Measurements from ENCODE around the gene NRDC. TPM values are rescaled to one million over a fixed set of nuclear protein-coding genes. Genes with fewer than 3 reads are reported as not detected.

Gene NRDC
- total and polyA plus RNA-seq, 9 donors, result 46.1 to 121 (median 88.3) TPM

DNA sequence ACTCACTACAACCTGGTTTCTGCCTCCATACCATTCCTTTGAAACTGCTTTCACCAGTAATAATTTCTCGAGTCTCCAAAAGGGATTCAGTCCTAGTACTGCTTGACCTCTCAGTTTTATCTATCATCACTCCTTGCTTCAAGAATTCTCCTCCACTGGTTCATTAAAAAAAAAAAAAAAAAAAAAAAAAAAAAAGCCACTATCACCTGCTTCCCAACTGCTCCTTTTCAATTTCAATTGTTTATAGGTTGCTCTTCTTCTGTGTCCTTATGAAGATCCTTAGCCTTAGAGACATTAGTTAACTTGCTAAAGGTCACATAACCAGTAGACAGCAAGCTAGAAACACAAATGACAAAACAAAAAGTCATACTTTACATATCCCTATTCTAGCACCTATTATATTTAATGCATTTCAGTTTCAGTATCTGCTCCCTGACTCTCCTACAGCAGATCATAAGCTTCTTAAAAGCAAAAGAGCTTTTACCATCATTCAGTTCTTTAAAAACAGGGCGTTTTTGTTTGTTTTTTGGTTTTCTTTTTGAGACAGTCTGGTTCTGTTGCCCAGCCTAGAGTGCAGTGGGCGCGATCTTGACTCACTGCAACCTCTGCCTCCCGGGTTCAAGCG is 7.1 kb downstream of the NRDC start:
- 94 to 97% (median 95%) methylated on average over 6 of the region's 6 CpGs for WGBS, 3 donors
- H3K27me3 ChIP-seq, result no peaks in the 10 kb centered on the region
- no peak overlapping the region for H3K27ac ChIP-seq
- TF ChIP-seq CTCF (IDR thresholded peaks at IDR 0.05) (no peak), EP300 (IDR thresholded peaks at IDR 0.05) (no peak), POLR2A (IDR thresholded peaks at IDR 0.05) (no peak)
- no peaks in the 10 kb centered on the region for H3K36me3 ChIP-seq
- peaks cover 8% of the 10 kb centered on the region for H3K4me1 ChIP-seq (ENCODE audit: insufficient read depth)
- DNase-seq, result no peak
- H3K4me3 ChIP-seq, result no peak overlapping the region
- intact Hi-C loops (cut with DNase I), result no loop called here
- H3K9me3 ChIP-seq, result no peaks in the 10 kb centered on the region

DNA sequence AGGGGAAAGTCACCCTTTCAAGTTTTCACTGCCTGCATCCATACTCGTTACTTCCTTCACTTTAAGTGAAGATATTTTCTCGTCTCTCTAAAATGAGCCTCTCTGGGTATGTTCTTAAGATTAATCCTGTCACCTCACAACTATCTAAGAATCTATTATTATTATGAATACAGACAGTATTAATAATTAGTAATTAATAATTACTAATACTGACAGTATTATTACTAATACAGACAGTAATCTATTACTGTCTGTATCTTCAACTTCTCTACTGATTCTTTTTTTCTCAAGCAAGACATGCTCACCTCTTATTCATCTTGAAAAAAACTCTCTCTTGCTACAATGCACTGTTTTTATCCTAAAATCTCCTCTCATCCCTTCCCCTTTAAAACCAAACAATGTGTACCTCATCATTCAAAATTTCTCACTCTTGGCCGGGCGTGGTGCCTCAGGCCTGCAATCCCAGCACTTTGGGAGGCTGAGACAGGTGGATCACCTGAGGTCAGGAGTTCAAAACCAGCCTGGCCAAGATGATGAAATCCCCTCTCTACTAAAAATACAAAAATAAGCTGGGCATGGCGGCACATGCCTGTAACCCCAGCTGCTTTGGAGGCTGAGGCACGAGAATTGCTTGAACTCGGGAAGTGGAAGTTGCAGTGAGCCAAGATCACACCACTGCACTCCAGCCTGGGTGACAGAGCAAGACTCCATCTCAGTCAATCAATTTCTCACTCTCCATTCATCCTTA is 7.8 kb downstream of the NRDC start:
- Histone ChIP-seq H3K36me3 (no peaks in the 10 kb centered on the region), H3K27ac (no peak overlapping the region), H3K4me1 (ENCODE audit: insufficient read depth) (peaks cover 8% of the 10 kb centered on the region), H3K4me3 (no peak overlapping the region), H3K27me3 (no peaks in the 10 kb centered on the region), H3K9me3 (no peaks in the 10 kb centered on the region)
- 92 to 96% (median 94%) methylated on average over 7 of the region's 7 CpGs for WGBS, 3 donors
- no peak for TF ChIP-seq POLR2A (IDR thresholded peaks at IDR 0.05)
- TF ChIP-seq EP300 (IDR thresholded peaks at IDR 0.05), result no peak
- no peak for TF ChIP-seq CTCF (IDR thresholded peaks at IDR 0.05)
- intact Hi-C loops (cut with DNase I), result no loop called here
- no peak for DNase-seq

- no peak for TF ChIP-seq POLR2A (IDR thresholded peaks at IDR 0.05)
- no peak for TF ChIP-seq EP300 (IDR thresholded peaks at IDR 0.05)
- TF ChIP-seq CTCF (IDR thresholded peaks at IDR 0.05), result no peak
- H3K4me3 ChIP-seq, result no peak overlapping the region
- peaks cover 5% of the 10 kb centered on the region for H3K4me1 ChIP-seq (ENCODE audit: insufficient read depth)
- no peak for DNase-seq
- no peaks in the 10 kb centered on the region for H3K27me3 ChIP-seq
- H3K36me3 ChIP-seq, result no peaks in the 10 kb centered on the region
- WGBS, 3 donors, result 95 to 97% (median 96%) methylated on average over 4 of the region's 4 CpGs
- intact Hi-C loops (cut with DNase I), result no loop called here
- H3K9me3 ChIP-seq, result no peaks in the 10 kb centered on the region
- no peak overlapping the region for H3K27ac ChIP-seq
Measured at GRCh38 chr1:51867479-51868232, 10.9 kb downstream of the NRDC start.

- Histone ChIP-seq H3K27ac (no peak overlapping the region), H3K4me3 (no peak overlapping the region), H3K27me3 (no peaks in the 10 kb centered on the region), H3K36me3 (no peaks in the 10 kb centered on the region), H3K9me3 (no peaks in the 10 kb centered on the region), H3K4me1 (ENCODE audit: insufficient read depth) (peaks cover under 1% of the 10 kb centered on the region)
- TF ChIP-seq EP300 (IDR thresholded peaks at IDR 0.05) (no peak), CTCF (IDR thresholded peaks at IDR 0.05) (no peak), POLR2A (IDR thresholded peaks at IDR 0.05) (no peak)
- DNase-seq, result no peak
- 89 to 100% (median 97%) methylated on average over 2 of the region's 2 CpGs for WGBS, 3 donors
- intact Hi-C loops (cut with DNase I), result no loop called here
Measured at GRCh38 chr1:51863384-51863783, 15.1 kb downstream of the NRDC start.
